Spinal cord (tissue), 10 donors: ENCODE data around the gene CENPX. TPM values are rescaled to one million over a fixed set of nuclear protein-coding genes. Genes with fewer than 3 reads are reported as not detected.

ENCODE experiments used
- DNase-seq, 6 donors: peaks; one replicate each; pipeline versions ENCODE4 v3.0.0 to v3.0.0-alpha.2; 2013 to 2015; ENCODE audit warnings: low spot score in 6 of 6, low read depth in 4 of 6
- H3K27ac ChIP-seq: one replicate; pipeline ENCODE4 v1.5.1; 2013; ENCODE audit warnings: low read depth, low read length, control low read depth
- H3K27me3 ChIP-seq: one replicate; pipeline ENCODE4 v1.6.1; 2013; ENCODE audit warnings: low read length; ENCODE audit not compliant: control insufficient read depth, insufficient read depth
- H3K36me3 ChIP-seq: one replicate; pipeline ENCODE4 v1.6.1; 2013; ENCODE audit warnings: low read length; ENCODE audit not compliant: control insufficient read depth, insufficient read depth
- H3K4me1 ChIP-seq: one replicate; pipeline ENCODE4 v1.6.1; 2013; ENCODE audit warnings: low read length; ENCODE audit not compliant: control insufficient read depth, insufficient read depth
- H3K4me3 ChIP-seq: one replicate; pipeline ENCODE4 v1.5.1; 2013; ENCODE audit warnings: low read depth, low read length, control low read depth
- H3K9me3 ChIP-seq: one replicate; pipeline ENCODE4 v1.6.1; 2013; ENCODE audit warnings: low read length; ENCODE audit not compliant: control insufficient read depth, insufficient read depth
- WGBS: methylation state at CpG from one replicate; pipeline ENCODE4 v1.1.5; 2013; ENCODE audit warnings: missing lambda C conversion rate; ENCODE audit not compliant: insufficient coverage; 5-methylcytosine and 5-hydroxymethylcytosine counted together
- polyA plus RNA-seq, 2 donors: library from polyadenylated mRNA; unstranded; fragments of 120-200 nt; gene quantifications; one replicate each; pipeline ENCODE4 v1.2.1, GENCODE V29; 2013; ENCODE audit not compliant: insufficient read length in 2 of 2
- total RNA-seq, 2 donors: library from RNA; depleted of rRNA in 1 of 2; stranded (reverse); fragments of 120-200 nt in 1 of 2; fragments of >200 nt in 1 of 2; gene quantifications; one replicate each; pipeline versions ENCODE4 v1.2.3 to v1.2.4, GENCODE V29; 2013 to 2014
- donor health status: healthy.

CENPX gene
- total and polyA plus RNA-seq, 4 donors: 37.0 to 71.9 (median 63.3) TPM

DNA sequence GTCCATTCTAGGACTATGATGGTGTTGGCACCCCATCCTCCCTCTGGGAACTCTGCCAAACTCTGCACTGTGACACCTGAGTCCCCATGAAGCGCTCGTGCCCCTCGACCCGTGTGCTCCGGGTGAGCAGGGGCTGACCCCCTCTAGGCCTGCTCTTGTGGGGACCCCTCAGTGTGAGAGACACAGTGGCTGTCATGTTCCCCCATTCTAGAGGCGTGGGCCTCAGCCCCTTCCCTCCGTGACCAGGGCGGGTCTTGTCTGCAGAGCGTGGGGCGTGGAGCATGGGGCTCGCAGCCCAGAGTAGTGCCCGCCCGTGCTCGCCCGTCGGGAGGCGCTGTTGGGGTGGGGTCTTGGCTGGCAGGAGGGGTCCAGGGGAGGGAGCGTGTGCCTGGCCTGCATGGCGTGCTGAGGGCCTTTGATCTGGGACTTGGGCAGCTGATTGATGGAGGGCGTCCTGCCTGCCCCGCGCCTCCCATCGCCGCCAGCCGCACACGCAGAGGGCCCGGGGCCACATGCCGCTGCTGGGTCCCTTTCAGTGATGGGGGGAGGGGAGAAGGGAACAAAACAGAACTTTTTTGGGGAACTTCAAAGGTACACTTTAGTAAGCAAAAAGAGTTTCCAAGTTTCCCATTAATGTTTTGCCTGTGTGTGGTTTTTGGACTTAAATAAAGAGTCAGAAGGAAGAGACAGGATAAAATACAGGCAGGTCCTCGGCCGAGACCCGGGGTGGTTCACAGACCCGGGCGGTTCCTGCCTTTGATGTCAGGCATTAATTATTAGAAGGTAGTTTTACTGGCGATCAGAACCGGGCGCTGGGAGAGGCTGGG lies 22.5 kb downstream of the CENPX start:
- Histone ChIP-seq H3K27ac (no peak overlapping the region), H3K27me3 (no peaks in the 10 kb centered on the region), H3K4me3 (no peak overlapping the region), H3K36me3 (peaks cover 72% of the 10 kb centered on the region), H3K9me3 (no peaks in the 10 kb centered on the region), H3K4me1 (peaks cover 50% of the 10 kb centered on the region)
- 46% methylated on average over 34 of the region's 36 CpGs for WGBS
- DNase-seq: no peak

GRCh38 chr17:81999587-81999975 lies 23.1 kb downstream of the CENPX start:
- Histone ChIP-seq H3K9me3 (no peaks in the 10 kb centered on the region), H3K36me3 (peaks cover 72% of the 10 kb centered on the region), H3K4me3 (no peak overlapping the region), H3K27me3 (no peaks in the 10 kb centered on the region), H3K4me1 (peaks cover 53% of the 10 kb centered on the region), H3K27ac (no peak overlapping the region)
- DNase-seq: no peak
- 98% methylated on average over 7 of the region's 12 CpGs for WGBS

DNA sequence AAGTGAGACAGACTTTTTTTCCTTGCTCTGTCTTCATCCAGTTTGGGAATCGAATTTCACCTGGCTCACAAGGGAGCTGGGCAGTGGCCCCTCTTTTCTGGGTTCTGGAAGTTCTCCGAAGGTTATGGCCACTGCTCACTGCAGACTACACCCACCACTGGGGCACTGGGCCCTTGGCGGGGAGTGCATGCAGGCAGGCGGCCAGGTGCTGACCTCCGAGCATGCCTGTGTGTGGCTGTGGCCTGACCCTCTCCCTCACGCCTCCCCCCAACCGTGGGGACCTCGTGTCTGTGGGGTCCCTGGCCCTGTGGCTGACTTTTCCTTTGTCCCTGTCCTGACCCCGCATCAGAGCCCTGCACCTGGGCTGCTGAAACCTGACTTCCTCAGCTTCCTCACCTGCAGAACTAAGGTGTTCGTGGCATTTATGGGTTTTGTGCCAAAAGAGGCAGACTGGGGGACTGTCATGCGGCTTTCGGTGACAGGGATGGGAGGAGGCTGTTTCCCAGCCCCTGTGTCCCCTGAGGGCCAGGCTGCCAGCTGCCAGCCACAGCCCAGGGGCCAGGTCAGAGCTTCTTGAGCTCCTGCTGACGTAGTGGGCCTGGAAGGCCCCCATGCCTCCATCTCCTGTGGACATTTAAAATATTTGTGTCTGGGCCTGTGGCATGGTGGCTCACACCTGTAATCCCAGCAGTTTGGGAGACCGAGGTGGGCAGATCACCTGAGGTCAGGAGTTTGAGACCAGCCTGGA lies 23.8 kb downstream of the CENPX start:
- Histone ChIP-seq H3K36me3 (peaks cover 72% of the 10 kb centered on the region), H3K27ac (no peak overlapping the region), H3K27me3 (no peaks in the 10 kb centered on the region), H3K9me3 (no peaks in the 10 kb centered on the region), H3K4me3 (no peak overlapping the region), H3K4me1 (peaks cover 53% of the 10 kb centered on the region)
- WGBS: 86% methylated on average over 12 of the region's 14 CpGs
- no peak for DNase-seq

- peaks cover 53% of the 10 kb centered on the region for H3K4me1 ChIP-seq
- DNase-seq: no peak
- H3K27me3 ChIP-seq: no peaks in the 10 kb centered on the region
- no peaks in the 10 kb centered on the region for H3K9me3 ChIP-seq
- no peak overlapping the region for H3K27ac ChIP-seq
- no peak overlapping the region for H3K4me3 ChIP-seq
- H3K36me3 ChIP-seq: peaks cover 72% of the 10 kb centered on the region
- 83% methylated on average over 2 of the region's 7 CpGs for WGBS
Measured at GRCh38 chr17:81998212-81998611, 24.5 kb downstream of the CENPX start.

- Histone ChIP-seq H3K4me1 (peaks cover 65% of the 10 kb centered on the region), H3K27ac (no peak overlapping the region), H3K27me3 (no peaks in the 10 kb centered on the region), H3K9me3 (no peaks in the 10 kb centered on the region), H3K4me3 (no peak overlapping the region), H3K36me3 (peaks cover 82% of the 10 kb centered on the region)
- DNase-seq: no peak
- 94% methylated on average over 20 of the region's 30 CpGs for WGBS
Measured at GRCh38 chr17:81996757-81997441, 25.8 kb downstream of the CENPX start.

DNA sequence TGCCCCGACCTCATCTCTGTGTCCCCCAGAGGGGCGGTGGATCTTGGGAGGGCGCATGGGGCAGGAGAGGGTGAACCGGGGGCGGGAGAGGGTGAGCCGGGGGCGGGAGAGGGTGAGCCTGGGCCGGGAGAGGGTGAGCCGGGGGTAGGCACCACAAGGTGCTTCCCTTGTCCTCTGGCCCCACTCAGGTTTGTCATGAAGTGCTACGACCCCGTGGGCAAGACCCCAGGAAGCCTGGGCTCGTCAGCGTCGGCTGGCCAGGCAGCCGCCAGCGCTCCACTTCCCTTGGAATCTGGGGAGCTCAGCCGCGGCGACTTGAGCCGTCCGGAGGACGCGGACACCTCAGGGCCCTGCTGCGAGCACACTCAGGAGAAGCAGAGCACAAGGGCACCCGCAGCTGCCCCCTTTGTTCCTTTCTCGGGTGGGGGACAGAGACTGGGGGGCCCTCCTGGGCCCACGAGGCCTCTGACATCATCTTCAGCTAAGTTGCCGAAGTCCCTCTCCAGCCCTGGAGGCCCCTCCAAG lies 26.4 kb downstream of the CENPX start:
- peaks cover 66% of the 10 kb centered on the region for H3K4me1 ChIP-seq
- WGBS: 88% methylated on average over 26 of the region's 28 CpGs
- no peak for DNase-seq
- no peak overlapping the region for H3K4me3 ChIP-seq
- no peaks in the 10 kb centered on the region for H3K27me3 ChIP-seq
- H3K9me3 ChIP-seq: no peaks in the 10 kb centered on the region
- H3K27ac ChIP-seq: no peak overlapping the region
- peaks cover 84% of the 10 kb centered on the region for H3K36me3 ChIP-seq

GRCh38 chr17:81995463-81996231 lies 27.0 kb downstream of the CENPX start:
- DNase-seq: no peak
- Histone ChIP-seq H3K4me3 (no peak overlapping the region), H3K27me3 (no peaks in the 10 kb centered on the region), H3K27ac (peak overlapping the region; percentile 35), H3K36me3 (peaks cover 84% of the 10 kb centered on the region), H3K4me1 (peaks cover 66% of the 10 kb centered on the region), H3K9me3 (no peaks in the 10 kb centered on the region)
- WGBS: 86% methylated on average over 28 of the region's 29 CpGs

- peak in 1 of 6 donors; percentile 52 for DNase-seq
- no peak overlapping the region for H3K4me3 ChIP-seq
- no peaks in the 10 kb centered on the region for H3K9me3 ChIP-seq
- H3K27ac ChIP-seq: peak overlapping the region; percentile 57
- H3K36me3 ChIP-seq: peaks cover 84% of the 10 kb centered on the region
- no peaks in the 10 kb centered on the region for H3K27me3 ChIP-seq
- WGBS: 47% methylated on average over 33 of the region's 39 CpGs
- H3K4me1 ChIP-seq: peaks cover 63% of the 10 kb centered on the region
Measured at GRCh38 chr17:81994593-81995462, 27.9 kb downstream of the CENPX start.
